Body of pancreas (tissue), 4 donors: Measurements from ENCODE around the gene NUP155.

ENCODE experiments used
- POLR2A ChIP-seq, 3 donors: fragments of 450-650 bp; IDR thresholded peaks; one replicate each; pipeline ENCODE4 v1.6.1; 2016; ENCODE audit warnings: antibody characterized with exemption in 3 of 3, mild to moderate bottlenecking in 2 of 3
- TF ChIP-seq, protein P1 (sequence below), 7 experiments: fragments of 450-650 bp in 4 of 7; fragments of 200-600 bp in 3 of 7; sonication (generic) in 3 of 7; IDR thresholded peaks; one replicate each; pipeline ENCODE4 v1.5.1; 2016 to 2019; ENCODE audit warnings: antibody characterized with exemption in 7 of 7

DNA sequence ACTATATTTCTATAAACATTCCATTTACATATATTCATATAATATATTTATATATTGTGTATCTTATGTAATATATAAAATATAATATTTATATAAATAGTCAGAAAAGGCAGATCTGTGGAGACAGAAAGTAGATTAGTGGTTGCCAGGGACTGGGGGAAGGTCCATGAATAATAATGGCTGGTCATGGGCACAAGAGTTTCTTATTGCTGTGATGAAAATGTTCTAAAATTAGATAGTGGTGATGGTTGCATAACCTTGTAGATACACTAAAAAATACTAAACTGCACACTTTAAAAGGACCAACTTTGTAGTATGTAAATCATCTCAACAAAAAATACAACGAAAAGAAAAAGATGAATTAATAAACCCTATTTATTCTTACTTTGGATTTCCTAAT lies 47.3 kb downstream of the NUP155 start:
- no peak for TF ChIP-seq POLR2A (IDR thresholded peaks at IDR 0.05)
- TF ChIP-seq, protein P1, sequence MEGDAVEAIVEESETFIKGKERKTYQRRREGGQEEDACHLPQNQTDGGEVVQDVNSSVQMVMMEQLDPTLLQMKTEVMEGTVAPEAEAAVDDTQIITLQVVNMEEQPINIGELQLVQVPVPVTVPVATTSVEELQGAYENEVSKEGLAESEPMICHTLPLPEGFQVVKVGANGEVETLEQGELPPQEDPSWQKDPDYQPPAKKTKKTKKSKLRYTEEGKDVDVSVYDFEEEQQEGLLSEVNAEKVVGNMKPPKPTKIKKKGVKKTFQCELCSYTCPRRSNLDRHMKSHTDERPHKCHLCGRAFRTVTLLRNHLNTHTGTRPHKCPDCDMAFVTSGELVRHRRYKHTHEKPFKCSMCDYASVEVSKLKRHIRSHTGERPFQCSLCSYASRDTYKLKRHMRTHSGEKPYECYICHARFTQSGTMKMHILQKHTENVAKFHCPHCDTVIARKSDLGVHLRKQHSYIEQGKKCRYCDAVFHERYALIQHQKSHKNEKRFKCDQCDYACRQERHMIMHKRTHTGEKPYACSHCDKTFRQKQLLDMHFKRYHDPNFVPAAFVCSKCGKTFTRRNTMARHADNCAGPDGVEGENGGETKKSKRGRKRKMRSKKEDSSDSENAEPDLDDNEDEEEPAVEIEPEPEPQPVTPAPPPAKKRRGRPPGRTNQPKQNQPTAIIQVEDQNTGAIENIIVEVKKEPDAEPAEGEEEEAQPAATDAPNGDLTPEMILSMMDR (IDR thresholded peaks at IDR 0.05) = no peak
